Tibial artery (tissue), 4 donors: Measurements from ENCODE around the gene STK10.

Experiments used
- DNase-seq, 2 donors: peaks; one replicate each; pipeline ENCODE4 v3.0.0-alpha.2; 2019
- H3K27ac ChIP-seq, 2 donors: fragments of 200-600 bp; sonication (generic) in 1 of 2; 1 replicate in 1 of 2; 2 replicates in 1 of 2; pipeline ENCODE4 v1.5.1; 2018 to 2019; ENCODE audit warnings: mild to moderate bottlenecking in 1 of 2
- H3K27me3 ChIP-seq, 2 donors: fragments of 200-600 bp; sonication (generic) in 1 of 2; one replicate each; pipeline versions ENCODE4 v1.5.1 to v1.6.0; 2016 to 2019
- H3K36me3 ChIP-seq, 3 donors: fragments of 200-600 bp; sonication (generic) in 2 of 3; one replicate each; pipeline ENCODE4 v1.5.1; 2016 to 2019; ENCODE audit warnings: mild to moderate bottlenecking in 2 of 3
- H3K4me1 ChIP-seq, 4 donors: fragments of 200-600 bp; sonication (generic) in 2 of 4; 1 replicate in 3 of 4; 2 replicates in 1 of 4; pipeline ENCODE4 v1.5.1; 2016 to 2019
- H3K4me3 ChIP-seq, 2 donors: fragments of 200-600 bp; sonication (generic) in 1 of 2; 1 replicate in 1 of 2; 2 replicates in 1 of 2; pipeline ENCODE4 v1.5.1; 2018 to 2019; ENCODE audit warnings: mild to moderate bottlenecking in 2 of 2
- H3K9me3 ChIP-seq, 3 donors: fragments of 200-600 bp; sonication (generic) in 1 of 3; one replicate each; pipeline ENCODE4 v1.5.1; 2016 to 2019
- CTCF ChIP-seq, 2 experiments: fragments of 200-600 bp in 1 of 2; fragments of 450-650 bp in 1 of 2; IDR thresholded peaks; one replicate each; pipeline ENCODE4 v1.5.1; 2017 to 2019; ENCODE audit warnings: antibody characterized with exemption in 2 of 2, mild to moderate bottlenecking in 1 of 2, moderate library complexity in 1 of 2
- intact Hi-C: fragments of 100-400 bp; cut with DNase I; formaldehyde crosslinking; loops from one replicate; pipeline ENCODE4 v1.15.0; 2023; ENCODE audit warnings: low total_unique reads

STK10 gene

GRCh38 chr5:172117977-172118701 is 69.9 kb downstream of the STK10 start:
- H3K36me3 ChIP-seq = no peaks in the 10 kb centered on the region

GRCh38 chr5:172115541-172115982 is 72.5 kb downstream of the STK10 start:
- Histone ChIP-seq H3K36me3 (no peaks in the 10 kb centered on the region), H3K4me3 (no peak overlapping the region), H3K4me1 (peaks cover 0 to 28% (median 13%) of the 10 kb centered on the region in 4 donors), H3K9me3 (no peaks in the 10 kb centered on the region), H3K27me3 (no peaks in the 10 kb centered on the region), H3K27ac (no peak overlapping the region)
- DNase-seq = no peak
- intact Hi-C loops = no loop called here
- TF ChIP-seq CTCF (IDR thresholded peaks at IDR 0.05) = no peak

More at GRCh38 chr5:172117977-172118701, 69.9 kb downstream of the STK10 start:
- H3K27me3 ChIP-seq = no peaks in the 10 kb centered on the region
- intact Hi-C loops = no loop called here
- H3K9me3 ChIP-seq = no peaks in the 10 kb centered on the region
- no peak for TF ChIP-seq CTCF (IDR thresholded peaks at IDR 0.05)
- no peak for DNase-seq
- H3K4me1 ChIP-seq = peaks cover 0 to 7% (median 0%) of the 10 kb centered on the region in 4 donors
- no peak overlapping the region for H3K4me3 ChIP-seq
- H3K27ac ChIP-seq = no peak overlapping the region

- intact Hi-C loops = no loop called here
- no peak overlapping the region for H3K4me3 ChIP-seq
- H3K9me3 ChIP-seq = no peaks in the 10 kb centered on the region
- no peaks in the 10 kb centered on the region for H3K27me3 ChIP-seq
- TF ChIP-seq CTCF (IDR thresholded peaks at IDR 0.05) = no peak
- H3K36me3 ChIP-seq = no peaks in the 10 kb centered on the region
- DNase-seq = peak in 1 of 2 donors; percentile 58
- peaks cover 0 to 30% (median 15%) of the 10 kb centered on the region in 4 donors for H3K4me1 ChIP-seq
- no peak overlapping the region for H3K27ac ChIP-seq
Measured at GRCh38 chr5:172114875-172115422, 73.1 kb downstream of the STK10 start.

GRCh38 chr5:172113036-172113435 is 75.0 kb downstream of the STK10 start:
- Histone ChIP-seq H3K27ac (no peak overlapping the region), H3K9me3 (no peaks in the 10 kb centered on the region), H3K36me3 (no peaks in the 10 kb centered on the region), H3K4me1 (peaks cover 0 to 30% (median 15%) of the 10 kb centered on the region in 4 donors), H3K4me3 (no peak overlapping the region), H3K27me3 (no peaks in the 10 kb centered on the region)
- TF ChIP-seq CTCF (IDR thresholded peaks at IDR 0.05) = no peak
- no peak for DNase-seq
- intact Hi-C loops = no loop called here

- Histone ChIP-seq H3K27me3 (no peaks in the 10 kb centered on the region), H3K4me3 (no peak overlapping the region), H3K36me3 (no peaks in the 10 kb centered on the region), H3K9me3 (no peaks in the 10 kb centered on the region), H3K27ac (peak overlapping the region in 1 of 2 donors; percentile 50), H3K4me1 (peaks cover 0 to 33% (median 23%) of the 10 kb centered on the region in 4 donors)
- no peak for TF ChIP-seq CTCF (IDR thresholded peaks at IDR 0.05)
- DNase-seq = no peak
- intact Hi-C loops = no loop called here
Measured at GRCh38 chr5:172111852-172112225, 76.2 kb downstream of the STK10 start.
